Mesenteric fat pad (tissue), 1 donor: ENCODE measurements around the gene STING1. TPM values are rescaled to one million over a fixed set of nuclear protein-coding genes. Genes with fewer than 3 reads are reported as not detected.
"Not testable (repeated sequence)": the region's sequence is repeated elsewhere in the genome, so short reads cannot be mapped to it uniquely, and the experiment has no call there.

ENCODE experiments used
- DNase-seq: peaks from one replicate; pipeline ENCODE4 v3.0.0-alpha.2; 2020; ENCODE audit warnings: low spot score
- long read RNA-seq: library from polyadenylated mRNA; unstranded; transcript quantifications from one replicate; pipeline ENCODE4 v2.0.0, GENCODE V29; 2020
- total RNA-seq: library from RNA; stranded (reverse); fragmentation: NEBNext Ultra II Directional; extraction: Animal tissue kit (Norgen Biotek cat#: 25700); gene quantifications from one replicate; pipeline ENCODE4 v1.2.1, GENCODE V29; 2021
- donor health status: DM: yes; HTN: yes; CAD: no.

STING1 gene
- 52.5 TPM for total RNA-seq
- long read RNA-seq, transcript TMEM173-201 (8 exons, 1,771 nt) = major isoform, 114 of 272 reads
- long read RNA-seq, transcript TMEM173-204 (5 exons, 948 nt) = minor isoform, 7 of 272 reads
- long read RNA-seq, partial matches to known transcripts = 69 of 272 reads
- long read RNA-seq, other reads (novel, unspliced or antisense) = 81 of 272 reads

GRCh38 chr5:139482050-139482889 is at the start of gene STING1:
Gene STING1, minus strand, starts transcription at chr5:139482758. Its CDS starts 1,054 bp downstream, at chr5:139481704.
- DNase-seq = no peak

GRCh38 chr5:139531772-139532169 is 49.2 kb upstream of the STING1 start:
- DNase-seq = no peak

GRCh38 chr5:139530079-139530478 is 47.5 kb upstream of the STING1 start:
- not testable (repeated sequence) for DNase-seq

- DNase-seq = not testable (repeated sequence)
These were observed 46.1 kb upstream of the STING1 start for GRCh38 chr5:139528695-139529094.

DNA sequence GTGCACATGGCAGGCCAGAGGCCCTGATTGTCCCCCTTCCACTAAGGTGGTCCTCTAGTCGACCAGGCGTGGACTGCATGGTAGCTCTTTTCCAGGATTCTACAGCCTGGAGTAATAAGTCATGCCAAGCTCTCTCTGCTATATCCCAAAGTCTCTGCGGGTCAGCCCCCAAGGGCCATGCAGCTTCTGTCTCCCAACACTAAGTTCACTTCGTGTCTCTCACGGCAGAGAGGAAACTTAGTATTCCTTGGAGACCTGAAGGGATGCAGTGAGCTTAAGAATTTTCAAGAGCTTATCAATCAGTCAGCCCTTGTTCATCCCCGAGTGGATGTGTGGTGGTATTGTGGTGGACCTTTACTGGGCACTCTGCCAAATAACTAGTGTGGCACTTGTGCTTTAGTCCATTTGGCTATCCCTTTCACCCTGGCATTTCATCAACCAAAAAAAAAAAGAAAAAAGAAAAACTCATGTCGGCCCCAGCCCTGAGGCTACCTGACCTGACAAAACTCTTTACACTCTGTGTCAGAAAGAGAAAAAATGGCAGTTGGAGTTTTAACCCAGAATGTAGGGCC is 45.4 kb upstream of the STING1 start:
- DNase-seq = not testable (repeated sequence)

DNA sequence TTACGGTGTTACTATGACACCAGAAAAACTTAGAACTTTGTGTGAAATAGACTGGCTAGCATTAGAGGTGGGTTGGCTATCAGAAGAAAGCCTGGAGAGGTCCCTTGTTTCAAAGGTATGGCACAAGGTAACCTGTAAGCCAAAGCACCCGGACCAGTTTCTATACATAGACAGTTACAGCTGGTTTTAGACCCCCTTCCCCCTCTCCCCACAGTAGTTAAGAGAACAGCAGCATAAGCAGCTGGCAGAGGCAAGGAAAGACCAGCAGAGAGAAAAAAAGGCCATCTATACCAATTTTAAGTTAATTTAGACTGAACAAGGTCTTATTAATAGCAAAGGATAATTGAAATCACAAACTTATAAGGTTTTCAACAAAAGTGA is 44.5 kb upstream of the STING1 start:
- not testable (repeated sequence) for DNase-seq

- not testable (repeated sequence) for DNase-seq
These were observed 43.9 kb upstream of the STING1 start for GRCh38 chr5:139526309-139527089.

DNA sequence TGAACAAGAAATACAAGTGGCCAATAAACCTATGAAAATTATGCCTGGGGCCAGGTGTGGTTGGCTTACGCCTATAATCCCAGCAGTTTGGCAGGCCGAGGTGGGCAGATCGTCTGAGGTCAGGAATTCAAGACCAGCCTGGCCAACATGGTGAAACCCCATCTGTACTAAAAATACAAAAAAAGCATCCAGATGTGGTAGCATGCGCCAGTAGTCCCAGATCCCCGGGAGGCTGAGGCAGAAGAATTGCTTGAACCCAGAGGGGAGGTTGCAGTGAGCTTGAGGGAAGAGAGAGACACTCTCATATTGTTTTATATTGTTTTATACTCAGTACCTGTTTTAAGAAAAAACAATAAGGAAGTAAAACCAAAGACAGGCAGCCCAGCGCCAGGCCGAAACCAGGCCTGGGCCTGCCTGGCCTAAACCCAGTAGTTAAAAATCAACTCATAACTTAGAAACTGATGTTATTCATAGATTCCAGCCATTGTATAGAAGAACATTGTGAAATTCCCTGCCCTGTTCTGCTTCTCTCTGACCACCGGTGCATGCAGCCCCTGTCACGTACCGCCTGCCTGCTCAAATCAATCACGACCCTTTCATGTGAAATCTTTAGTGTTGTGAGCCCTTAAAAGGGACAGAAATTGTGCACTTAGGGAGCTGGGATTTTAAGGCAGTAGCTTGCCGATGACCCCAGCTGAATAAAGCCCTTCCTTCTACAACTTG is 43.2 kb upstream of the STING1 start:
- DNase-seq = not testable (repeated sequence)

DNA sequence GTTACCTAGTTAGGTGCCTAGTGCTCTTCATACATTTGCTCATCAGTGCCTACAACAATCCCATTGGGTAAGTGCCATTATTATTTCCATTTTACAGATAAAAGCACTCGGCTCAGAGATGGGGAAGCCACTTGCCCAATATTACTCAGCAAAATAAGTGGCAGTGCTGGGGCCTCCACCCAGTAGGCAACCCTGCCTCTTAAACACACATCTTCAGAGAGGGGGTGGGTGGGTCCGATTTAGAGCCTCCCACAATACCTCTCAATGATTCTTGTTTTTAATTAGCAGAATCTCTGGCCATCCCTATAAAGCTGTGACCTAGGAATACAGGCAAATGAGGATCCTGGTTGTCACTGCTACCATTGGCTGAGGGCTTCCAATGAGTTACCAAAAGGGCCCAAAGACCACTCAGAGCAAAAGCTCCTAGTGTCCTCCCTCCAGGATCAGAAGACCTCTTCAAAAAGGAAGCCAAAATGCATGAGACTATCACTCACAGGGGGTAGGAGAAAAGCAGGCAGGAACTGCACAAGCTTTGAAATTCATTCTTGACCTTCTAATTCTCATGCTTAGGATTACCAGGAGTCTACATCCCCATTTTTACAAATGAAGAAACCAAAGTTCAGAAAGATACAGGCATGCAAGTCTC is 42.5 kb upstream of the STING1 start:
- DNase-seq = no peak

DNA sequence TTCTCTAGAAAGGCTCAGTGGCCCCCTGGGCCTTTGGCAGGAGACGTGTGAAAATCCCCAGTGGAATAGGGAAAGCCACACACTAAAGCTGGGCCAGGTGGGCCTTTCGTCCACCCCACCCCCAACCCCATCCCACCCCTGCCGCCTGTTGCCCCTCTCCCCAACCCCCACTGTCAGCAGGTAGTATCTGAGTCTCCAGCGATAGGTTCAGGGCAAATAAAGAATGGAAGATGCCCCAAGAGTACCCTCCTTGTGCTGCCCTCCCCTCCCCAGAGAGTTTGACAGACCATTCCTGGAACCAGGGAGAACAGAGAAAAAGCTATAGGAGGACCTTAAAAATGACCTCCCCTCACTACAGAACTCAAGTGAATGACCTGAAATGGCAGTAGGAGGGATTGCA is 41.9 kb upstream of the STING1 start:
- no peak for DNase-seq

DNA sequence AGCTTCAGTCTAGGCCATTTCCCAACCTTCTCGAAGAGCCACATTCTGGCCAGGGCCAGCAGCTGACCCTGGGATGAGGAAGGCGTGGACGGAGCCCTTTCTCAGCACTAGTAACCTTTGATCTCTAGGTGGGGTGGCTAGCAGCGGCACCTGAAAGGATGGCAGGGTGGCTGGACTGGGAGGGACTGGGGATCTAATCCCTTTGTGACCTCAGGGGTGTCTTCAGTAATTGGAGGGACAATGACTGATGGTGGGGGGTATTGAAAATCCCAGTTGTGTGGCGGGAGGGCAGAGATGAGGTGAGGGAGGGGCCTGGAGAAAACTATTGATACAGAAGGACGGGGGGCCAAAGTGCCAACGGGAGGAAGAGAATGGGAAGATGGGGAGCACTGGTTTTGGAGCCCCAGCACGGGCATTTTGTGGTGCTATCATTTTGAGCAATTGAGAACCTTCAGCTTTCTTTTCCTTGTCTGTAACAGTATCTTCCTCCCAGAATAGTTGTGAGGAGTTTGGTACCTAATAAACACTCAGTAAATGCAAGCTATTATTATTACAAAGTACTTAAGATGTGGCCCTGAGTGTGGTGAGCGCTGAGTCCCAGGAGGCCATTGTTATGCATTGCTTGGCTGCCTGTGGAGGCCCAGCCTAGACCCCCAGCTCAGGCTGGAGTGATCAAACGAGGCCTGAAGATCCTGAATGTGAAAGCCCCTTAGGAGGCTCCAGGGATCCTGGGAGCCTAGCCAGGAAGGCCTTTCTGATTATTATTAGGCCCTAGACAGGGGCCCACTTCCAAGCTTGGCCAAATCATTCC is 41.3 kb upstream of the STING1 start:
- DNase-seq = no peak

- peak; percentile 98 for DNase-seq
These were observed 35.4 kb upstream of the STING1 start for GRCh38 chr5:139517683-139518564.

DNA sequence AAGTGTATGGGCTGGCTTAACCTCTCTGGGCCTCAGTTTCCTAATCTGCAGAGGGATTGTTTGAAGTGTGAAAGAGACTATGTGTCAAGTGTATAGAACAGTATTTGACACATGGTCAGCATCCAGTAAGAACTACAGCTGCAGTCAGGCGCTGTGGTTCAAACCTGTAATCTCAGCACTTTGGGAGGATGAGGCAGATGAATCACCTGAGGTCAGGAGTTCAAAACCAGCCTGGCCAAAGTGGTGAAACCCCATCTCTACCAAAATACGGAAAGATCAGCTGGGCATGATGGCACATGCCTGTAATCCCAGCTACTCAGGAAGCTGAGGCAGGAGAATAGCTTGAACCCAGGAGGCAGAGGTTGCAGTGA is 31.9 kb upstream of the STING1 start:
- DNase-seq = no peak

DNA sequence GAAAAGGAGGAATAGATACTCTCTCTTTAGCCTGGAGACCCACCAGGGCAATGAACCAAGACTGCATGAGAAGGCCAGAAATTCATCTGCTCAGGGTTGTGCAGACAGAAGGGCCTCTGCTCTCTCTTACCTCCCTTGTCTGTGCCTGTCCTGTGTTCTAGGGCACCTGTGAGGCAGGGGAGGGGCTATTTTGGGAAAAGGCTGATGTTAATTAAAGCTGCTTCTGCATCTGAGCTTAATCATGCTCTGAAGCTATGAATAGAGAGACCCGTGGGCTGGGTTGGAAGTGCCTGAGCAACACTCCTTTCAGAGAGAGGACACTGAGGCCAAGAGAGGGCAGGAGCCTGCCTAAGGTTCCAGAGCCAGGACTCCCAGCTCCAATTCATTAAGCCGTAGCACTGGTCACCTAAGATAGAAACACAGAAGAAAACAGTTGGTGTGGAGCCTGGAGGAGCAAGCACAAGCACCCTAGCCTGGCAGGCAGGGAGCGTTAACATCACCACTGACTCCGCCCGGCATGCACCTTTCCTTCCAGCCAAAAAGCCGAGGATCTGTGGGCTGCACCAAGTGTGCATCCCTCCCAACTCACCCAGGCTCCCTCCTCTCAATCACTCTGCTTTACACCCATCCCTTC is 31.4 kb upstream of the STING1 start:
- no peak for DNase-seq

GRCh38 chr5:139513434-139513833 is 30.9 kb upstream of the STING1 start:
- DNase-seq = peak; percentile 90

- no peak for DNase-seq
These were observed 30.3 kb upstream of the STING1 start for GRCh38 chr5:139512786-139513390.

DNA sequence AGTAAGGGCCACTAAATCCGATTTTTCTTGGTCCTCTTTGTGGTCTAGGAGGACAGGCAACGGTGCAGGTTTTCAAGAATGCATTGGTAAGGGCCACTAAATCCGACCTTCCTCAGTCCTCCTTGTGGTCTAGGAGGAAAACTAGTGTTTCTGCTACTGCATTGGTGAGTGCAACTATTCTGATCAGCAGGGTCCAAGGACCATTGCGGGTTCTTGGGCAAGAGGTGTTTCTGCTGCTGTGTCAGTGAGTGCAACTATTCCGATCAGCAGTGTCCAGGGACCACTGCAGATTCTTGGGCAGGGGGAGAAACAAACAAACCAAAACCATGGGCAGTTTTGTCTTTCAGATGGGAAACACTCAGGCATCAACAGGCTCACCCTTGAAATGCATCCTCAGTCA is 22.2 kb upstream of the STING1 start:
- DNase-seq = not testable (repeated sequence)

DNA sequence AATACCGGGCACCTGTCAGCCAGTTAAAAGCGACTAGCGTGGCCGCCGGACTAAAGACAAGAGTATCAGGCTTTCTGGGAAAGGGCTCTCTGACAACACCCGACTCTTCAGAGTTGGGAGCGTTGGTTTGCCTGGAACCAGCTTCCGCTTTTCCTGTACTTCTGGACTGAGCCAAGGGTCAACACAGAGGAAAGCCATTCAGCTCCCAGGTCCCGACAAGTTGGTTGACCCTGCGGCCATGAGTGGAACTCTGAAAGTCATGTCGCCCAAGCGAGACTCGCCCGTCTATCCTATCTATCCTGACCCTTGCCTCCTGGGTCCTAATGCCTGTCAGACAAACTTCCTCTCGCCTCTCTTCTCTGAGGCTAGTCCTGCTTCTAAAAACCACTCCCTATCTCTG is 21.3 kb upstream of the STING1 start:
- not testable (repeated sequence) for DNase-seq
